SK-N-SH (cell line): Measurements from ENCODE around the gene C19orf81. TPM values are rescaled to one million over a fixed set of nuclear protein-coding genes. Genes with fewer than 3 reads are reported as not detected.

ENCODE experiments used
- CTCF ChIA-PET: fragments of 300-600, 350-600 bp; formaldehyde crosslinking; extraction: SDS; loops from one replicate; lab custom pipeline; 2021; lab: Yijun Ruan, JAX
- POLR2A ChIA-PET: fragments of 350-600 bp; sonication (Branson Sonifier 250); formaldehyde crosslinking; extraction: SDS; loops from one replicate; lab custom pipeline; 2020; ENCODE audit warnings: antibody characterized with exemption, inconsistent platforms; lab: Yijun Ruan, JAX
- DNase-seq: peaks from one replicate; pipeline ENCODE4 v3.0.0; 2012
- H2AFZ ChIP-seq: fragments of 200-600 bp; sonication (generic); 2 replicates; pipeline ENCODE4 v1.8.1; 2016; ENCODE audit warnings: antibody characterized with exemption, mild to moderate bottlenecking, low read depth
- H3F3A ChIP-seq: fragments of 200-600 bp; sonication (generic); replicated peaks from 2 replicates; pipeline ENCODE3; 2016; ENCODE audit warnings: antibody characterized with exemption, mild to moderate bottlenecking; ENCODE audit not compliant: insufficient read depth
- H3K27ac ChIP-seq, 2 experiments: fragments of 200-500 bp in 1 of 2; fragments of 200-600 bp in 1 of 2; sonication (Bioruptor generic) in 1 of 2; sonication (generic), shearing (Covaris generic) in 1 of 2; 2 replicates each; pipeline versions ENCODE4 v1.5.1 to v1.6.1; 2014 to 2016; ENCODE audit warnings: low read depth in 2 of 2, inconsistent platforms in 1 of 2, low read length in 1 of 2, mild to moderate bottlenecking in 1 of 2, mixed read lengths in 1 of 2
- H3K27me3 ChIP-seq: fragments of 200-600 bp; sonication (generic), shearing (Covaris generic); 2 replicates; pipeline ENCODE4 v1.6.1; 2016; ENCODE audit warnings: mixed run types; ENCODE audit not compliant: insufficient read depth
- H3K36me3 ChIP-seq, 2 experiments: fragments of 200-500 bp in 1 of 2; fragments of 200-600 bp in 1 of 2; sonication (Bioruptor generic) in 1 of 2; sonication (generic) in 1 of 2; replicated peaks in 1 of 2; 2 replicates each; pipeline versions ENCODE3 to v1.5.1; 2014 to 2016; ENCODE audit warnings: low read length in 1 of 2, mild to moderate bottlenecking in 1 of 2; ENCODE audit not compliant: insufficient read depth in 2 of 2, control insufficient read depth in 1 of 2
- H3K4me1 ChIP-seq, 2 experiments: fragments of 200-500 bp in 1 of 2; fragments of 200-600 bp in 1 of 2; sonication (Bioruptor generic) in 1 of 2; sonication (generic), shearing (Covaris generic) in 1 of 2; 2 replicates each; pipeline versions ENCODE4 v1.5.1 to v1.6.1; 2014 to 2016; ENCODE audit warnings: low read depth in 1 of 2, low read length in 1 of 2, mixed run types in 1 of 2; ENCODE audit not compliant: insufficient read depth in 2 of 2, control insufficient read depth in 1 of 2
- H3K4me2 ChIP-seq: fragments of 200-600 bp; sonication (generic), shearing (Covaris generic); 2 replicates; pipeline ENCODE4 v1.6.1; 2017; ENCODE audit warnings: mixed run types
- H3K4me3 ChIP-seq, 2 experiments: fragments of 200-500 bp in 1 of 2; fragments of 200-600 bp in 1 of 2; sonication (Bioruptor generic) in 1 of 2; sonication (generic), shearing (Covaris generic) in 1 of 2; 2 replicates each; pipeline versions ENCODE4 v1.5.1 to v1.8.1; 2014 to 2016; ENCODE audit warnings: low read depth in 2 of 2, inconsistent platforms in 1 of 2, low read length in 1 of 2, mild to moderate bottlenecking in 1 of 2, mixed read lengths in 1 of 2, moderate library complexity in 1 of 2
- H3K79me2 ChIP-seq: fragments of 200-600 bp; sonication (generic); 2 replicates; pipeline ENCODE4 v1.8.1; 2017; ENCODE audit warnings: mild to moderate bottlenecking; ENCODE audit not compliant: insufficient read depth
- H3K9ac ChIP-seq: fragments of 200-600 bp; sonication (generic); 2 replicates; pipeline ENCODE4 v1.6.1; 2017; ENCODE audit warnings: mixed run types
- H3K9me2 ChIP-seq: fragments of 200-600 bp; sonication (generic); 2 replicates; pipeline ENCODE4 v1.6.1; 2017; ENCODE audit warnings: mixed run types
- H3K9me3 ChIP-seq: fragments of 200-600 bp; sonication (generic); 2 replicates; pipeline ENCODE4 v1.6.1; 2017; ENCODE audit warnings: mixed run types, mild to moderate bottlenecking, moderate library complexity
- H4K20me1 ChIP-seq: fragments of 200-600 bp; sonication (generic); 2 replicates; pipeline ENCODE4 v1.6.1; 2017; ENCODE audit warnings: mild to moderate bottlenecking, mixed run types; ENCODE audit not compliant: insufficient read depth
- CTCF ChIP-seq: fragments of 200-600 bp; sonication (generic); IDR thresholded peaks from 2 replicates; pipeline ENCODE4 v1.6.1; 2017; ENCODE audit warnings: antibody characterized with exemption, mild to moderate bottlenecking, moderate library complexity
- EP300 ChIP-seq, 2 experiments: IDR thresholded peaks; 2 replicates each; pipeline versions ENCODE4 v1.4.0 to v1.6.1; 2012; ENCODE audit warnings: borderline replicate concordance in 1 of 2, low read depth in 1 of 2, low read length in 1 of 2
- IRF3 ChIP-seq: fragments of 150-350 bp; IDR thresholded peaks from 2 replicates; pipeline ENCODE4 v1.6.1; 2016; ENCODE audit warnings: mild to moderate bottlenecking, low read depth, low read length
- NRF1 ChIP-seq: IDR thresholded peaks from 2 replicates; pipeline ENCODE4 v1.6.1; 2012; ENCODE audit warnings: low read depth, mild to moderate bottlenecking, low read length
- SMC3 ChIP-seq: IDR thresholded peaks from 2 replicates; pipeline ENCODE4 v1.6.1; 2012; ENCODE audit warnings: low read depth, low read length, improper control_type of control experiment
- USF1 ChIP-seq: IDR thresholded peaks from 2 replicates; pipeline ENCODE4 v1.4.0; 2012; ENCODE audit warnings: low read depth, borderline replicate concordance
- ZBTB33 ChIP-seq: IDR thresholded peaks from 2 replicates; pipeline ENCODE4 v1.4.0; 2012; ENCODE audit warnings: low read depth, borderline replicate concordance
- WGBS: methylation state at CpG from one replicate; pipeline ENCODE4 v1.1.6; 2017; ENCODE audit warnings: low lambda C conversion rate; 5-methylcytosine and 5-hydroxymethylcytosine counted together
- polyA plus RNA-seq, 3 experiments: library from polyadenylated mRNA; depleted of rRNA; stranded (reverse); fragments of >200 nt; gene quantifications; 2 replicates each; pipeline ENCODE4 v1.2.3, GENCODE V29; 2012

Gene C19orf81
- polyA plus RNA-seq, 1 of the 3 experiments (the other 2 are of a cell fraction) = 5.7 TPM

GRCh38 chr19:50659318-50660087, 10.3 kb downstream of the C19orf81 start:
- WGBS = 4% methylated on average over 36 of the region's 37 CpGs
- no peaks in the 10 kb centered on the region for H3K9me3 ChIP-seq
- H3K4me2 ChIP-seq = peak overlapping the region; percentile 99; the same call in 1 of the 2 replicates
- TF ChIP-seq USF1 = no peak
- TF ChIP-seq CTCF = no peak
- no peak for TF ChIP-seq IRF3
- no peak for TF ChIP-seq ZBTB33
- peak overlapping the region; percentile 62 to 87 for H3K4me3 ChIP-seq
- H2AFZ ChIP-seq = peak overlapping the region; percentile 68; the same call in 1 of the 2 replicates
- no peaks in the 10 kb centered on the region for H3K79me2 ChIP-seq
- H3K27me3 ChIP-seq = no peaks in the 10 kb centered on the region
- no peaks in the 10 kb centered on the region for H3K36me3 ChIP-seq
- peaks cover 7% of the 10 kb centered on the region for H3F3A ChIP-seq
- H3K9ac ChIP-seq = no peak overlapping the region
- DNase-seq = peak; percentile 68
- H3K4me1 ChIP-seq = peaks cover 0 to 15% of the 10 kb centered on the region in 2 experiments; a peak in 2 of 4 replicates
- POLR2A ChIA-PET = interaction anchor here (0.6 kb wide), 1 partner anchor 132 kb away, joined by 3 read pairs; no protein-coding TSS in a partner anchor
- H3K9me2 ChIP-seq = no peaks in the 10 kb centered on the region
- no peaks in the 10 kb centered on the region for H4K20me1 ChIP-seq
- CTCF ChIA-PET = interaction anchor here (1.2 to 1.5 kb wide), 3 partner anchors 10 to 124 kb away, joined by 4 to 14 read pairs (median 9); no protein-coding TSS in a partner anchor
- H3K27ac ChIP-seq = peak overlapping the region in 1 of 2 experiments; percentile 68; a peak in 3 of 4 replicates

- Histone ChIP-seq H3F3A (peaks cover 7% of the 10 kb centered on the region), H3K4me3 (no peak overlapping the region; a peak in 1 of 4 replicates), H2AFZ (no peak overlapping the region), H3K27me3 (no peaks in the 10 kb centered on the region), H3K9ac (no peak overlapping the region), H3K9me3 (no peaks in the 10 kb centered on the region), H3K4me2 (0 out of 2 replicates have a peak overlapping the region, but pooled peaks have one; percentile 15), H3K79me2 (no peaks in the 10 kb centered on the region), H3K4me1 (peaks cover 0 to 15% of the 10 kb centered on the region in 2 experiments; a peak in 2 of 4 replicates), H4K20me1 (no peaks in the 10 kb centered on the region), H3K36me3 (no peaks in the 10 kb centered on the region), H3K27ac (0 out of 4 replicates have a peak overlapping the region, but pooled peaks of 1 of the 2 experiments have one; percentile 4), H3K9me2 (no peaks in the 10 kb centered on the region)
- no peak for TF ChIP-seq NRF1
- TF ChIP-seq EP300 (IDR thresholded peaks at IDR 0.05; ENCODE audit: borderline replicate concordance in 1 of 2, low read depth in 1 of 2, low read length in 1 of 2) = no peak
- TF ChIP-seq SMC3 = no peak
- ChIA-PET POLR2A (interaction anchor here (0.6 kb wide), 1 partner anchor 133 kb away, joined by 3 read pairs; no protein-coding TSS in a partner anchor), CTCF (interaction anchor here (0.6 to 1.5 kb wide), 4 partner anchors 10 to 123 kb away, joined by 3 to 14 read pairs (median 6); no protein-coding TSS in a partner anchor)
- no peak for DNase-seq
- WGBS = 61% methylated on average over 6 of the region's 6 CpGs
Measured at GRCh38 chr19:50660088-50660366, 10.8 kb downstream of the C19orf81 start.
